Upper lobe of left lung (tissue), 4 donors: Measurements from ENCODE around the gene THRA.

ENCODE experiments used
- POLR2A ChIP-seq, 4 donors: fragments of 450-650 bp; IDR thresholded peaks; one replicate each; pipeline ENCODE4 v1.5.1; 2016 to 2017; ENCODE audit warnings: antibody characterized with exemption in 4 of 4, mild to moderate bottlenecking in 2 of 4
- POLR2AphosphoS5 ChIP-seq, 2 donors: sonication (generic); formaldehyde crosslinking; IDR thresholded peaks; one replicate each; pipeline ENCODE4 v1.5.1; 2017; ENCODE audit warnings: antibody characterized with exemption in 2 of 2
- TF ChIP-seq, protein P1 (sequence below), 6 experiments: fragments of 450-650 bp in 4 of 6; fragments of 200-600 bp in 2 of 6; sonication (generic) in 2 of 6; IDR thresholded peaks; one replicate each; pipeline ENCODE4 v1.5.1; 2016 to 2019; ENCODE audit warnings: antibody characterized with exemption in 6 of 6

DNA sequence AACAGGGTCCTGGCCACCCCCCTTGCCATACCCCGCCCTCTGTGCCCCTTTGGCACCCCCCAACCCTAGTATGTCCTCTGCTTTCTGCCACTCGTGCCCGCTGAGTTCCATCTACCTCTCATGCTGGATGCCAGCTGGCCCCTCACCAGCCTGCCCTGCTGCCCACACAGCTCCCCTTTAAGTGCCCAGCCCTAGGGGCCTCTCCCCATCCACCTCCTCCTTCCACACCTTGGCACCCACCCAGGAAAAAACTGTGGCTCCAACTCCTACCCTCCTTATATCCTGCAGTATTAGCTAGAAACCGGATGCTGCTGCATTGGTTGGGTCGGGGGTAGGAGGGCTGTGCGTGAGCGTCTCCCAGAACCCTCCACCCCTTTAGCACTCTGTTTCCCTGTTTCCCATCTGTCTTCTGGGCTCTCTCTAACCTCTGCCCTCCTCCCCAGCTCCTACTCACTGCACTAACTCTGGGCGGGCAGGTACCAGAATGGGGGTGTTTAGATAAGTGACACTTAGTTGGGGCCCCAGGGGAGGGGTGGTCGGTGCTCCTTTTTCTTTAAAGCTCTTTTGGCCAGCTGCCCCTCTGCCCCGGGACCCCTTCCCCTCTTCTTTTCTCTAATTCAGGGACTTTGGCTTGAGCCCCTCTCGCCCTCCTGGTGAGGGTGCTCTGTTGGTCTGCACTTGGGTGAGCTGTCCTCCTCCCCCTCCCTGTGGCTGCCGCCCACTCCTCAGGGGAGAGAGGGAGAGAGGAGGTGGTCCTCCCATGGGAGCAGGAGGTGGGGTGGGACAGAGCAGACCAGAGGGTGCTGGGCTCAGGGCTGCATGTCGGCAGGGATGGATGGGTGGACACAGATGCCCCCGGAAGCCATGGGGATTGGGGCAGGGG, 27.7 kb downstream of the THRA start:
- TF ChIP-seq, protein P1, sequence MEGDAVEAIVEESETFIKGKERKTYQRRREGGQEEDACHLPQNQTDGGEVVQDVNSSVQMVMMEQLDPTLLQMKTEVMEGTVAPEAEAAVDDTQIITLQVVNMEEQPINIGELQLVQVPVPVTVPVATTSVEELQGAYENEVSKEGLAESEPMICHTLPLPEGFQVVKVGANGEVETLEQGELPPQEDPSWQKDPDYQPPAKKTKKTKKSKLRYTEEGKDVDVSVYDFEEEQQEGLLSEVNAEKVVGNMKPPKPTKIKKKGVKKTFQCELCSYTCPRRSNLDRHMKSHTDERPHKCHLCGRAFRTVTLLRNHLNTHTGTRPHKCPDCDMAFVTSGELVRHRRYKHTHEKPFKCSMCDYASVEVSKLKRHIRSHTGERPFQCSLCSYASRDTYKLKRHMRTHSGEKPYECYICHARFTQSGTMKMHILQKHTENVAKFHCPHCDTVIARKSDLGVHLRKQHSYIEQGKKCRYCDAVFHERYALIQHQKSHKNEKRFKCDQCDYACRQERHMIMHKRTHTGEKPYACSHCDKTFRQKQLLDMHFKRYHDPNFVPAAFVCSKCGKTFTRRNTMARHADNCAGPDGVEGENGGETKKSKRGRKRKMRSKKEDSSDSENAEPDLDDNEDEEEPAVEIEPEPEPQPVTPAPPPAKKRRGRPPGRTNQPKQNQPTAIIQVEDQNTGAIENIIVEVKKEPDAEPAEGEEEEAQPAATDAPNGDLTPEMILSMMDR (IDR thresholded peaks at IDR 0.05): no peak
- TF ChIP-seq POLR2A (IDR thresholded peaks at IDR 0.05) (no peak), POLR2AphosphoS5 (IDR thresholded peaks at IDR 0.05) (no peak)
